AG04450 (cell line): ENCODE results near the gene RPL12. TPM values are rescaled to one million over a fixed set of nuclear protein-coding genes. Genes with fewer than 3 reads are reported as not detected.

Source experiments
- CTCF ChIA-PET: fragments of 300-600, 350-600 bp; formaldehyde crosslinking; extraction: SDS; loops from one replicate; lab custom pipeline; 2022; ENCODE audit warnings: antibody characterized with exemption, inconsistent platforms; lab: Charles Lee
- POLR2A ChIA-PET: fragments of 350-600 bp; formaldehyde crosslinking; extraction: SDS; loops from one replicate; lab custom pipeline; 2021; ENCODE audit warnings: antibody characterized with exemption, inconsistent platforms; lab: Yijun Ruan, JAX
- DNase-seq: peaks from one replicate; pipeline ENCODE4 v3.0.0-alpha.2; 2011; ENCODE audit warnings: low read depth, low spot score
- H3K27ac ChIP-seq: one replicate; pipeline ENCODE4 v1.5.1; 2012; ENCODE audit warnings: low read depth, low read length, control low read depth
- H3K27me3 ChIP-seq: one replicate; pipeline ENCODE4 v1.6.0; 2012; ENCODE audit warnings: low read length; ENCODE audit not compliant: control insufficient read depth, insufficient read depth
- H3K4me3 ChIP-seq: 2 replicates; pipeline ENCODE4 v1.5.1; 2011; ENCODE audit warnings: mild to moderate bottlenecking, low read depth, low read length, control low read depth
- H3K9me3 ChIP-seq: 2 replicates; pipeline ENCODE4 v1.5.1; 2012; ENCODE audit warnings: low read length; ENCODE audit not compliant: control insufficient read depth, insufficient read depth
- CTCF ChIP-seq: IDR thresholded peaks from 2 replicates; pipeline ENCODE4 v1.5.1; 2011; ENCODE audit warnings: low read depth, low read length, control low read depth, inconsistent platforms
- polyA plus RNA-seq: library from polyadenylated mRNA; depleted of rRNA; stranded (reverse); fragments of >200 nt; gene quantifications from 2 replicates; pipeline ENCODE4 v1.2.3, GENCODE V29; 2011

The RPL12 gene
- polyA plus RNA-seq, 1 experiment: 2,379 TPM

GRCh38 chr9:127493592-127494303, 42.5 kb upstream of the RPL12 start:
- TF ChIP-seq CTCF: no peak
- no peaks in the 10 kb centered on the region for H3K9me3 ChIP-seq
- POLR2A ChIA-PET: no interaction called here
- CTCF ChIA-PET: interaction anchor here (0.6 kb wide), 1 partner anchor 210 kb away, joined by 4 read pairs; no protein-coding TSS in a partner anchor
- H3K27me3 ChIP-seq: no peaks in the 10 kb centered on the region
- no peak for DNase-seq
- H3K27ac ChIP-seq: no peak overlapping the region
- no peak overlapping the region for H3K4me3 ChIP-seq

- TF ChIP-seq CTCF: no peak
- ChIA-PET POLR2A (interaction anchor here (0.9 kb wide), 1 partner anchor 41 kb away, joined by 3 read pairs; the partner anchor contains the start of gene LRSAM1), CTCF (no interaction called here)
- DNase-seq: no peak
- Histone ChIP-seq H3K9me3 (no peaks in the 10 kb centered on the region), H3K4me3 (no peak overlapping the region), H3K27ac (no peak overlapping the region), H3K27me3 (no peaks in the 10 kb centered on the region)
These were observed 41.4 kb upstream of the RPL12 start for GRCh38 chr9:127492616-127493015.

GRCh38 chr9:127491516-127491915, 40.3 kb upstream of the RPL12 start:
- no peaks in the 10 kb centered on the region for H3K9me3 ChIP-seq
- no peak for DNase-seq
- ChIA-PET POLR2A (interaction anchor here (0.9 kb wide), 1 partner anchor 93 kb away, joined by 6 read pairs; no protein-coding TSS in a partner anchor), CTCF (no interaction called here)
- H3K4me3 ChIP-seq: no peak overlapping the region
- no peaks in the 10 kb centered on the region for H3K27me3 ChIP-seq
- no peak overlapping the region for H3K27ac ChIP-seq
- no peak for TF ChIP-seq CTCF

GRCh38 chr9:127490535-127491230, 39.5 kb upstream of the RPL12 start:
- POLR2A ChIA-PET: interaction anchor here (0.9 kb wide), 1 partner anchor 94 kb away, joined by 6 read pairs; no protein-coding TSS in a partner anchor
- H3K27ac ChIP-seq: peak overlapping the region; percentile 39
- no peaks in the 10 kb centered on the region for H3K9me3 ChIP-seq
- no peaks in the 10 kb centered on the region for H3K27me3 ChIP-seq
- DNase-seq: no peak
- H3K4me3 ChIP-seq: no peak overlapping the region
- CTCF ChIA-PET: interaction anchor here (0.6 to 1.4 kb wide), 4 partner anchors 13 to 96 kb away, joined by 3 to 5 read pairs (median 4); no protein-coding TSS in a partner anchor
- TF ChIP-seq CTCF: no peak
